Measurements from ENCODE around the gene MYO15B.

MYO15B gene

DNA sequence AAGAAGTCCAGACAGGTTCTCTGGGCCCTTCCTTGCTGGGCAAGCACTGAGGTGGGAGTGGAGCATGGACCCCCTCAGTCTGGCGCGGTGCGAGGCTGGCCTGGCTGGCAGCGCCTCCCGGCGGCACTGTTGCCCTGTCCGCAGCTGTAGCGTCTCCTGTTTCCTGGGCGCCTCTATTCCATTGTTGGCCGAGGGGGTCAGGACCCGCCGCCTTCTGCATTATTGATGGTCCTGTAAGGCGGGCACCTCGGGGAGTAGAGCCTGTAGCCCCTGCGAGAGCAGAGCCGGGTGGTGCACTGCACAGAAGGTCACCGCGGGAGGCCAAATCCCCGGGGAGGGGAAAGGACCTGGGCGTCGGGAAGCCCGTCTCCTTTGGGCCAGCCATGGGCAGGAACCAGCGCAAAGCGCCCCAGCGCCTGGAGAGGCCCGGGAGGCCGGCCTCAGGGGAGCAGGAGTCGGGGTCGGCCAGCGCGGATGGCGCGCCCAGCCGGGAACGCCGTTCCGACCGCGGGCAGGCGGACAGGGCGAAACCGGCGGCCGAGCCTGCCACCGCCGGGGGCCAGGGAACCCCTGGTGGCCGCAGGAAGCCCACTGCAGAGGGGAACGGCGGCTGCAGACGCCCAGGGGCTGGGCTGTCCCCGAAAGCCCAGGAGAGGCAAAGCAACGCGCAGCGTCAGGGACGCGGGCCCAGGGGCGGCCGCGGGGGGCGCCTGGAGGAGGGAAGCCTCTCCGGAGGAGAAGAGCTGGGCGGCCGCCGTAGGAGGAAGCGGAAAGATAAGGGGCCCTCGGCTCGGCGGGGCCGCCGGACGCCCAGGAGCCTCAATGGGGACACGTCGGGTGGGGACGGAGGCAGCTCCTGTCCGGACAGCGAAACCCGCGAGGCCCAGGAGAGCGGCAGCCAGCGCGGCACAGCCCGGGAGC lies at the start of gene MYO15B:
TSS of gene MYO15B (plus strand) at position 126 of the 921 bp plus-strand sequence. CDS start at position 384, 258 bp downstream.
- peak in 39 of 51 donors; percentile 11 to 69 (median 42) for DNase-seq

DNA sequence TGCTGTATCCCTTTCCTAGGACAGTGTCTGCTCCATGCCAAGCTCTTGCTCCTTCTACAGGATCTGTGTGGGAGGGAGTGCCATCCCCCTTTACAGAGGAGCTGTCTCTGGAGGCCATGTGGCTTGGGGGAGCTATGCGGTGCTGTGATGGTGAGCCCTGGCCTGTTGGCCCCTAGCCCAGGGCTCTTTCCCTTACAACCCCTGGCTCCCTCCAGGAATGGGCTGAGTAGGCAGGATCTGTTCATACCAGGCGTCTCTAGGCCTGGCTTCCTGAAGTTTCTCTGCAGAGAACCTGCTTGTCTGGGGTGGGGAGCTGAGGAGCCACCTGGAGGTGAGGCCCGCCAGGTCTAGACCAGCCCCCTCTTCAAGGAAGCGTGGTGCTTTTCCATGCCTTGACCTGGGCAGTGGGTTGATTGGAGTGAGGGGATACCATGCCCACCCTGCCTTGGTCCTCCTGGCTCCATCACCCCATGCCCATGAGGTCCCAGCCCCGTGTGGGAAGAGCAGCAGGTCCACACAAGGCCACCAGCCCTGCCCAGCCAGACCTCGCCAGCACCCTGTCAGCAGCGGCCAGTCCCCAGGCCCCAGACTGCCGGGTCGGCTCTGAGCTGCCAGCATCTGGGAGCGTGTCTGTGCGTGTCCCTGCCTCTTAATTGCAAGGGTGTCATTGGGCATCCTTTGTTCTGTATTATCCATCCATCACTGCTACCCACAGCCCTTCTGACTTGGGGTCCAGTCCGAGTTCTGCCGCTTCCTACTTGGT lies 47.5 kb upstream of the MYO15B start:
- DNase-seq = no peak

DNA sequence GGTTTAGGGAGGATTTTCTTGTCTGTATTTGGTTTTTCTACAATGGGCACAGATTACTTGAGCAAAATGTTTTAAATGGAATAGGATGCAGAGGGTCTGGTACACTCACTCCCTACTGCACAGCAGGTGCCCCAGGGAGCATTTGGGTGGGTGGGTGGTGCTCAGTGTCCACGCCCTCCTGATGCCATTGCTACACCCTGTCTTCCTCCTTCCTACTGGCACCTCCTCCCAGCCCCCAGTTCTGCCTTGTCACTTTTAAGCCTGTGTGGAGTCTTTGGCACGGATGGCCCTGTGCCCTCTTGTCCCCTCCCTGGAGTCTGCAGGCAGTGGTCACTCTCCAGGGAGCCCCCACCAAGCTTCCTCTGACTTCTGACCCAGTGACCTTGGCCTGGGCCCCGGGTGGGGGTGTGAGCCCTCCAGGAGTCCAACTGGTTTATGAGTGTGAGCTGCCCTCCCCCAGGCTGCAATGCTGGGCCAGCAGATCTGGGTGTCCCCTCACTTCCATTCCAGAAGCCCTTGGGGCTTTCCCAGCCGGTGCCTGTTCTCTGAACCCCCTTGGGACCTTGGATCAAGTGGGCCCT lies 46.6 kb upstream of the MYO15B start:
- no peak for DNase-seq

DNA sequence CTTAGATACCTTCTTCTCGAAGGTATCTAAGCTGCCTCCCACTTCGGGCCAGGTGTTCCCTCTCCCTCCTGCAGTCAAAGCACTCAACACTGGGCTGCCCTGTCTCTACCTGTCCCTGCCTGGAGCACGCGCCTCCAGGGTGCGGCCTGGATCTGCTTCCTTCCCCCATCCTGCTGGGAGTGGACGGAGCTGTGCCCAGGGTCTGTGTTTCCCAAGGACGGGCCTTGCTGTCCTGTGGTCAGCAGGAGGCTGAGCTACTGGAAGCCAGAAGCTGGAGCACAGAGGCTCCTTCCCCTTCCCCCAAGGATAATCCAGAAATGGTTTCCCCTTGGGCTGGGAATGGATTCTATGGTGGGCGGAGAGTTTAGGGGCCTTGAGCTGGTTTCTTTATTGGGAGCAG lies 45.4 kb upstream of the MYO15B start:
- no peak for DNase-seq

DNA sequence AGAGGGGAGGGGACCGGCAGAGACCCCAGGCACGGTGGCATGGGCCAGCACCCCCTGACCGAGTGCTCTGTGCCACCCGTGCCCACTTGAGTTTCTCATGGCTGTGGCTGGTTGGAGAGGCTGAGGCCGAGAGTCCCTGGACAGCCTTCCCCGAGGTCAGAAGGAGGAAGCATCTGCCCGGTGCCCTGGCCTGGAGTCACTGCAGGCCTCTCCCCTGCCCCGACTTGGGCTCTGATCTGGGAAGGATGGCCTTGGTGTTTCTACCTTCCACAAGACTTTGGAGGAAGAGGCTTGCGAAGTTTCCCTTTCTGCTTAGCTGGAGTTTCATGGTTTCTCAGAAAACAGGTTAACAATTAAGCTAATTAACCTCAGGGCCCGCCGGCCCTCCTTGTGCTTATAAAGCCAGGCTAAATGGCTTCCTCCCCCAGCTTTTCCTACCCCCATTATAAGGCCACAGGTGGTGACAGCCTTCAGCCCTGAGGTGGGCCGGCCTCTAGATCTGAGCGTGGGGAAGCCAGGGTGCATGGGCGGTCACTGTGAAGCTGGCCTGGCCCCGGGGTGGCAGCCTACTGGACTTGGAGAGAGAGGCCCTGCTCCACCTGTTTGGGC lies 44.8 kb upstream of the MYO15B start:
- no peak for DNase-seq

DNA sequence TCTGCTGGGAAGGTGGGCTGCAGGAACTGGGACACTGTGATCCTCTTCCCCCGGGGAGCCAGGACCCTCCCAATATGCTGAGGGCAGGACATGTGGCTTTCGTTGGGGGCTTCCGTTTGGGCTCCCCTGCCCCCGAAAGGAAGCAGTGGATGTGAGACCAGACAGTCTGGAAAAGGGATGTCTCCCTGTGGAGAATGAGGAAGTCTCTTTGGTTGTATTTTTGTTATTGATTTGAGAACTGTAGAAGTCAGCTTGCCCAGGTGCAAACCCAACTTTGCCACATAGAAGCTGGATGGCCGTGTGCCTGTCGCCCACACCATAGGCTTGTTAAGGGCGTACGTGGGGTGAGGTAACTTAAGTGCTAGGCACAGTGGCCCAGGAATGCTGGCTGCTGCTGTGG lies 43.4 kb upstream of the MYO15B start:
- DNase-seq = no peak

DNA sequence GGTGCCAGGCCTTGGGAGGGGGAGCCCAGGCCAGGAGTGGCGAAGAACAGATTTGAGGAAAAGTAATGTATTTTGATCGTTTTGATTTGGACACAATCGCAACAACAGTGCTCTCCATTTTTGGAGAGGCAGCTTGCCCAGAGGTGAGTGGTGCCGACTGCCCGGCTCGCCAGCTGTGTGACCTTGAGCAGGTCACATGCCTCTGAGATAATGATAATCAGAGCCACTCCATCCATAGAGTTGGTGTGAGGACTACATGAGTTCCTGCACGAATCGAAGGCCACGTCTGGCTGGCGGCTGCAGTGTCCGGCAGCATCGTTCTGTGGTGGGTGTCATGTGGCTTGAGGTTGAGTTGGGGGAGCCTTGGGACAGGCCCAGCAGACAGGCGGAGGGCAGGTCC lies 41.4 kb upstream of the MYO15B start:
- DNase-seq = no peak

DNA sequence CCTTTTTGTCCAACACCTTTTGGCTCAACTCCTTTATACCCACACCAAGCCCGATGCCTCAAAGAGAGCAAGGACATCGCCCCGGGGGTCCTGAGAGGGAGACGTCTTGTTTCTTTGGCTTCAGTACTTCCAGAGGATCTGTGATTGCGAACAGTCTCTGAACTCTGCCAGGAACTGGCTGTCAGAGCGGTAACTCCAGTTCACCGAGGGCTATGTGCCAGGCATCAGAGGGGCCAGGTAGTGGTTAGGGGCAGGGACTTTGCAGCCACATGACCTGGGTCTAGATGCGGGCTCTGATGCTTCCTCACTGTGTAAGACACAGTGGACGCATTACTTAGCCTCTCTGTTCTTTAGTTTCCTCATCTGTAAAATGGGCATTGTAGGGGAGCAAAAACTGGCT lies 40.5 kb upstream of the MYO15B start:
- no peak for DNase-seq

DNA sequence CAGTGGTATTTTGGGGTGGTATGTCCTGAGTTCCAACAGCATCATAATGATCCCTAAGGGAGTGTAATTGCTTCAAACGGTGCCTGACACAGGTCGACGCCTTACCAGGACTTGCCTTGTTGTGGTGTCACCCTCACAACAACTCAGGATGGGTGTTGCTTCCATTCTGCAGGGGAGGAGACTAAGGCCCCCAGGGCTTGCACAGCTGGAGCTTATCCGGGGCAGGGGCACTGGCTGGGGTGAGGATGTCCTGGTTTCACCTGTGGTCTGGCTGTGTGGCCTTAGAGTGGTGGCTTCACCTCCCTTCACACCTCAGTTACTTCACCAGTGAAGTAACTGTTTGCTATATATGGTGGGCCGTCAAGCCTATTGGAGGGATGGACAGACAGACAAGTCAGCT lies 38.8 kb upstream of the MYO15B start:
- DNase-seq = no peak

DNA sequence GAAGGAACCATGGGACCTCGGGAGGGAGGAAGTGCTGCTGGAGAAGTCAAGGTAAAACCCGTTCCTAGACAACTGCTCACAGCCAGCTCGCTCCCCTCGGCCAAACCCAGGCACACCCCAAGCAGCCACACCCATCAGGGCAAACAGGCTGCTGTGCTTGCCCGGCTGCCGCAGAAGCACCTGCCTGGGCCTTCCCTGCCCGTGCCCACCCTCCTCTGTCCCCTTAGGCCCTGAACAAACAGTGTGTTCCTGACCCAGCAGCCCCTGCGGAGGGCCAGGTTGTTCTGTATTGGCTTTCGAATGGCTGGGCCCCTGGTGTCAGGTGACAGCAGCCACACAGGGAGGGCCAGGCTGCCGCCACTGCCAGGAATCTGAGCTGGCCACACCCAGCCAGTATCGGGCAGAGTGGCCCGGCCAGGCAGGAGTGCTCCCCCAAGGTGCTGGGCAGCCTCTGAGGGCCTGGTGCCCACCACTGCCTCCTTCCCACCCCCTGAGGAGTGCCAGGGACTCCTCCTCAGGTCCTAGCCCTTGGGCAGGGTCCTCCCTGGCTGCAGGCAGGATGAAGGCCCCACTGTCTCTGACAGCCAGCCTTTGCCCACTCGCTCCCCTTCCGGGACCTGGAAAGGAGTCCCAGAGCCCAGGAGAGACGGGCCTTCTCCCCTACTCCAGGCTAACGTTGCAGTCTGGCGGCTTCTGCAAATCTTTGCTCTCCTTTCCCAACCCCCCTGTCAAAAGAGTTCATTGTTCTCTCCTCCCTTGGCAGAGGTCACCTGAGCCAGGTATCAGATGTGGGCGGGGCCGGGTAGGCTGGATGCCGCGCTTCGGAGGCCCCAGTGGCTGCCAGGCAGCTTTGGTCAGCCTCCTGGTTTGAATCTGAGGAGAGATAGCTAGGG lies 38.1 kb upstream of the MYO15B start:
- DNase-seq = no peak

DNA sequence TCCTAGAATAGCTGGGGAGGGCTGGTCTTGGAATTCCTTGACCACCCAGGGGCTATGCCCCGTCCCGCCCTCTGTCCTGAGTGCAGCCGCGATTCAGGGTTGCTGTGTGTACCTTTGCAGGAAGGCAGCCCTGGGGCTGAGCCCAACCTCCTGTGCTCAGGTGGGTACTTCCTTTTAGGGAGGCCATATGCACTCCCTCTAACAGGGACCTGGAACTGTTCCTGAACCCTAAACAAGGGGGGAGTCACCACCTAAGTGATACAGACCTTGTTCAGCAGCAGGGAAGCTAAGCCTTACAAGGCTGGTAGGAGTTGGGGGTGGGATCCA lies 37.5 kb upstream of the MYO15B start:
- DNase-seq = no peak

DNA sequence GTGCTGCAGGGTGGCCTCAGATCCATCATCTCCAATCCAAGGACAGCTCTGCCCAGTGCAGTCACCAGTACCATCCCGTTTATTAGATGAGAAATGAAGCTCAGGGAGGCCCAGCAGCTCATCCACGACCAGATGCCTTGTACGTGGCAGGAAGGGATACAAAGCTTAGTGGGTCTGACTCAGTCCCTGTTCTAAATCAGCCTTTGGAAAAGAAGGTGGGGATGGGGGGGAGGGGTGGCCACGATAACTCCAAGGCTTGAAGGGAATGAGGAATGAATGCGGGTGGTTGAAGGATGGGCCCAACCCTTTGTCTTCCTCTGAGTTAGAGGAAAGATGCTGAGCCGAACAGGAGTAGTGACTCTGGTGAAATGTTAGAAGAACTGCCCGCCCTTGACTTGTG lies 36.3 kb upstream of the MYO15B start:
- DNase-seq = no peak

DNA sequence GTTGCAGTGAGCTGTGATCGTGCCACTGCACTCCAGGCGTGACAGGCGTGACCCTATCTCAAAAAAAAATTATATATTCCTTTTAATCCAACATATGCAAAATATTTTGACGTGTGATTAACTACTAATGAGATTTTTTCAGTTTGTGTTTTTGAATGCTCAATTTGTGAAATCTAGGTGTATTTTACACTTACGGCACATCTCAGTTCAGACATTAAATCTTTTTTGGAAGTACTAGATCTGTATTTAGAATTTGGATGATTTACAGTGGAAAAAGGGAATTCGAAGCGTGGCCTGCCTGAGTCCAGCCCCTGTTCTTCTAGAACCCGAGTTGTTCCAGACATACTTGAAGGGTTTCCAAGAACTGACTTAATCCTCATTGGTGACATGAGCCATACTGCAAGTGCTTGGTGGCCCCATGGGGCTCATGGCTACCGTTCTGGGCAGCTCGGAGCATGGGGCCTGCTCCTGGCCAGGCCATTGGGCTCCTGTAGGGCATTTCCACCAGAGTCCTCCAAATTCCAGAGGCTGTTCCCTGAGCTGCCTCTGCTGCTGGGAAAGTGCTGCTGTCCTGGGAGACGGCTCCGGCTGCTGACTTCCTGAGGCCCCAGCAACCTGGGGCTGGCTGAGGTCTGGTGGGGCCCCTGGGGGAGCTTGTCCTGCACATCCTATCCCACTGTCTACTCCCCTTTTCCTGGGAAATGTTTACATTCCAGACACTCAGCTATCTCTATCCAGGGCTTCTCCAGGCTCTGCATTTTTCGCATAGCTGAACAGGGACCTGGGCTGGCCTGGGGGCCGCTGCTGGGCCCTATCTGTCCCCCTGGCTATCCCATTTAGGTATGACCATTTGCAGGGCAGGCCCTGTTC lies 34.9 kb upstream of the MYO15B start:
- no peak for DNase-seq

DNA sequence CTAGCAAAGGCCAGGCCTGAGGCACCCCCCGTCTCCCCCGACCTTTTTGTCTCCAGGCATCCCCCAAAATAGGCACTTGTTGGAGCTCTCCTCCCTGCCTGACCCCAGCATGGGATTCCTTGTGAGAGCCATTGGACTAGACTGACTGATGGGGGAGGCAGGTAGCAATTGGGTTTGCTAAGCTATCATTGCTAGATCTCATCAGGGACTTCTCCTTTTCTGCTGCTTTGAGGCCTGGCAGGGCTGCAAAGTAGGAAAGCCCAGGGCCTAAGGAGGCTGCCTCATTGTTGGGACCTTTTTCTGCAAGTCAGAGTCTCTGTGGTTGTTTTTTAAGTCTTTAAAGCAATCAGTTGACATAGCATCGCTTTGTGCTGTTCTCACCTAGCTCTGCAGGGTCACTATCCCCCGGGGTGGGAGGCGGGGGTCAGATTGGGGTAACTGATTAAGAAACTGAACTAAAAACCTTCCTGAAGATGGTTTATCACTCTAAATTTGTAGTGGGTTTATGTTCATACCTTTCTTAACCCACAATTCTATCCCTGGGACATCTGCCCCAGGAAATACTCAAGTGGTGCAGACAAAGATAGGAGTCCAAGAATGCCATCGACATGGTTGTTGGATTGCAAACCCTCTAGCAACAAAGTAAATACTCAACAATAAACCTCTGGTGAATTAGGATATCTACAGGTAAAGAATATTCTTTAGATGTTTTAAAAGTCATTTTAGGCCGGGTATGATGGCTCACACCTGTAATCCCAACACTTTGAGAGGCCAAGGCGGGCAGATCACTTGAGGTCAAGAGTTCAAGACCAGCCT lies 34.1 kb upstream of the MYO15B start:
- DNase-seq = no peak

DNA sequence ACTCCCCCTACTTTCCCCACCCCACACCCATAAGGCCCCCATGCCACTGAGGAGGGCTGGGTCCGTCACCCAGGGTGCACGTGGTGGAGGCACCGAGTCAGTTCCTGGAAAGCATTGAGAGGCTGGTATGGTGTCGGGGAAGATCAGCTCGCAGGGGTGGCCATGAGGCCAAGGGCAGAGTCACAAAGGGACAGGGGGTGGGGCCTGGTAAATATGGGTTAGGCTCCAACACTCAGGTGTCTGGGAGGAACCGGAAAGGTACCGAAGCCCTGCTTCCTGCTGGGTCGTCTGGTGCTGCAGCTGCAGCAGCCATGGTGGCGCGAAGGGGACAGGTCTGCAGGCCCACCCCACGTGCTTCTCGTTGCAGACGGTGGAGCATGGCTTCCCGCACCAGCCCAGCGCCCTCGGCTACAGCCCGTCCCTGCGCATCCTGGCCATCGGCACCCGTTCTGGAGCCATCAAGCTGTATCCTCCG lies 31.9 kb upstream of the MYO15B start:
- DNase-seq = no peak

DNA sequence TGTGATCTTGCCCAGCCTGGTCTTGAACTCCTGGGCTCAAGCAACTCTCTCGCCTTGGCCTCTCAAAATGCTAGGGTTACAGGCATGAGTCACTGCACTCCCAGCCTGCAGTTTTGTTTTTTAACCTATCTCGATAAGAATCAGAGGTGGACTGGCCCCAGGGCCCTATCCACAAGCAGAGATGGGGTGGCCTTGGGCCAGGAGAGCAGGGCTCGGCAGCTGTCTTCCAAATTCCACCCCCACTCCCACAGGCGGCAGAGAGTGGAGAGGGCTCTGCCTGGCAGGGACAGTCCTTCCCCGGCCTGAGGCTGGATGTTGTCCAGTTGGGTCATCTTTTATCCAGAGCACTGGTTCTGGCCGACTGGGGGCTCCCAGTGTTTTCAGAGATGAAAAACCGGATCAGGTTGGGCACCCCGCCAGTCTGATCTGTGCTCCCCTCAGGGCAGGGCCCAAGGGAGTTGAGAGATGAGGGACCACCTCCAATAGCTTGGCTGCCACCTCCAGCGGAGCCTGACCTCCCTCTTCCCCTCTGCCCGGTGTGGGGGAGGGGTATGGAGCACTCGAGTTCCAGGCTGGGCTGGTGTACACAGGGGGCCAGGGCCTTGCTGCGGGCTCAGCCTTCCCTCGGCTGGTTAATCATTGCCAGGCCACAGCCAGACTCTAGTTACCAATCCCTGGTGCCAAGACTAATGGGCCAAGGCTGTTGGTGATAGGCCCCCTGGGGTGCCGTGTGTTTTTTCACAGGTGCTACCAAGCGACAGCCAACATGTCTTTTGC lies 30.3 kb upstream of the MYO15B start:
- DNase-seq = peak in 49 of 51 donors; percentile 18 to 86 (median 66)

DNA sequence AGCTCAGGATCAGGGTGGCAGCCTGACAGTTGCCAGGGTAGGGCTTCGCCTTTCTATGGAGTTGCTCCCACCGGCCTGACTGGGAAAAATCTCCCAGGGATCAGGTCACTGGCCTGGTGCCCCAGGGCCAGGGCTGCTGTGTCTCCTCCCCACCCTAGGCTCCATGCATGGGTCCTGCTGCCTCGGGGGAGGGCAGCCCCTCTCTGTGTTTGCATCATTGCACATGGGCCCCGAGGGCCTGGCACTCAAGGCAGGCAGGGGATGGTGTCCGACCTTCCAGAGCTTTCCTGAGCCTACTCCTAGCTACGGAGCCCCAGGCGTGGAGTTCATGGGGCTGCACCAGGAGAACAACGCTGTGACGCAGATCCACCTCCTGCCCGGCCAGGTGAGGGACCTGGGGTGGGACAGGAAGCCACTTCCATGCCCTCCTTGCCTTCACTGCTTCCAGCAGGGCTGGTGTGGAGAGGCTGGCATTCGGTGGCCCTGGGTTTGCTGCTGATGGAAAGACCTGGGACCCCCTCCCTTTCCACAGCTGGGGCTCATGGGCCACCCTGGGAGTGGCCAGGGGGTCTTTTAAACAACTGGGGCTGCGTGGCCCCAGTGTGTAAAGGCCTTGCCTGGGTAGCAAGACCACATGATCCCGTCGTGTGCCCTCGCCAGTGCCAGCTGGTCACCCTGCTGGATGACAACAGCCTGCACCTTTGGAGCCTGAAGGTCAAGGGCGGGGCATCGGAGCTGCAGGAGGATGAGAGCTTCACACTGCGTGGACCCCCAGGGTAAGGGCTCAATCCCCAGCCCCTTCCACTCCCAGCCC lies 29.5 kb upstream of the MYO15B start:
- DNase-seq = peak in 1 of 51 donors; percentile 42

All from hypothalamus (tissue), 51 donors.